Endothelial cell of umbilical vein (primary cell): ENCODE results near the gene OTULIN. TPM values are rescaled to one million over a fixed set of nuclear protein-coding genes. Genes with fewer than 3 reads are reported as not detected.

Source experiments
- BruUV-seq: library from RNA; stranded (reverse); fragments of 400-500 nt; replicated peaks from 2 replicates; lab custom pipeline; 2021; lab: Mats Ljungman, UMichigan
- CTCF ChIA-PET: fragments of 300-600, 350-600 bp; sonication (Branson Sonifier 250); formaldehyde crosslinking; loops from one replicate; lab custom pipeline; 2021; ENCODE audit warnings: antibody characterized with exemption, inconsistent platforms; lab: Charles Lee
- POLR2A ChIA-PET: fragments of 300-600, 350-600 bp; sonication (Branson Sonifier 250); formaldehyde crosslinking; loops from one replicate; lab custom pipeline; 2021; ENCODE audit warnings: antibody characterized with exemption, inconsistent platforms; lab: Charles Lee
- DNase-seq: peaks from one replicate; pipeline ENCODE4 v3.0.0-alpha.2; 2011; ENCODE audit warnings: low read depth, low spot score
- FAIRE-seq: peaks from 2 replicates; lab custom pipeline; 2011; peaks lifted over from hg19 to GRCh38; lab: Jason Lieb, UNC
- H2AFZ ChIP-seq: 2 replicates; pipeline ENCODE4 v1.6.0; 2012; ENCODE audit warnings: low read depth, low read length, control low read depth, inconsistent platforms
- H3K27ac ChIP-seq: 2 replicates; pipeline ENCODE4 v1.5.1; 2011; ENCODE audit warnings: low read depth, mild to moderate bottlenecking, control low read depth, low read length, moderate library complexity; ENCODE audit not compliant: insufficient read depth
- H3K27me3 ChIP-seq, 2 experiments: 2 replicates each; pipeline versions ENCODE4 v1.6.0 to v1.6.1; 2011; ENCODE audit warnings: low read length in 2 of 2, mixed read lengths in 1 of 2; ENCODE audit not compliant: control insufficient read depth in 2 of 2, insufficient read depth in 2 of 2
- H3K36me3 ChIP-seq, 2 experiments: 2 replicates in 1 of 2; 3 replicates in 1 of 2; pipeline ENCODE4 v1.5.1; 2011; ENCODE audit warnings: low read length in 2 of 2, mild to moderate bottlenecking in 1 of 2, moderate library complexity in 1 of 2; ENCODE audit not compliant: control insufficient read depth in 2 of 2, insufficient read depth in 2 of 2; ENCODE audit errors: extremely low read depth in 1 of 2
- H3K4me1 ChIP-seq: 3 replicates; pipeline ENCODE4 v1.5.1; 2011; ENCODE audit warnings: mild to moderate bottlenecking, low read length; ENCODE audit not compliant: control insufficient read depth, insufficient read depth; ENCODE audit errors: extremely low read depth
- H3K4me2 ChIP-seq: 2 replicates; pipeline ENCODE4 v1.6.1; 2011; ENCODE audit warnings: low read length, control low read depth, mixed read lengths; ENCODE audit not compliant: insufficient read depth
- H3K4me3 ChIP-seq, 3 experiments: fragments of 200-600 bp in 1 of 3; sonication (generic), shearing (Covaris generic) in 1 of 3; replicated peaks in 1 of 3; 2 replicates each; pipeline ENCODE4 v1.5.1; 2011 to 2016; ENCODE audit warnings: control low read depth in 3 of 3, low read length in 3 of 3, mild to moderate bottlenecking in 2 of 3, inconsistent platforms in 1 of 3, low read depth in 1 of 3, moderate library complexity in 1 of 3; ENCODE audit not compliant: insufficient read depth in 1 of 3
- H3K79me2 ChIP-seq: 2 replicates; pipeline ENCODE4 v1.6.0; 2012; ENCODE audit warnings: low read length, inconsistent platforms; ENCODE audit not compliant: control insufficient read depth, insufficient read depth
- H3K9ac ChIP-seq: replicated peaks from 2 replicates; pipeline ENCODE3; 2011; ENCODE audit warnings: low read length, control low read depth; ENCODE audit not compliant: insufficient read depth; ENCODE audit errors: extremely low read depth
- H3K9me1 ChIP-seq: replicated peaks from 3 replicates; pipeline ENCODE4 v1.6.0; 2011; ENCODE audit warnings: mild to moderate bottlenecking, low read length; ENCODE audit not compliant: control insufficient read depth, insufficient read depth; ENCODE audit errors: extremely low read depth
- H3K9me3 ChIP-seq: replicated peaks from 2 replicates; pipeline ENCODE4 v1.5.1; 2012; ENCODE audit warnings: low read length, inconsistent platforms; ENCODE audit not compliant: control insufficient read depth, insufficient read depth
- H4K20me1 ChIP-seq: replicated peaks from 2 replicates; pipeline ENCODE3; 2011; ENCODE audit warnings: mild to moderate bottlenecking, low read length; ENCODE audit not compliant: control insufficient read depth, insufficient read depth; ENCODE audit errors: extremely low read depth
- CTCF ChIP-seq, 2 donors: IDR thresholded peaks; 1 replicate in 1 of 2; 2 replicates in 1 of 2; pipeline ENCODE4 v1.5.1; 2011; ENCODE audit warnings: low read length in 2 of 2, mild to moderate bottlenecking in 2 of 2, moderate library complexity in 2 of 2, control low read depth in 1 of 2, inconsistent platforms in 1 of 2, low read depth in 1 of 2; ENCODE audit not compliant: insufficient read depth in 1 of 2; ENCODE audit errors: extremely low read depth in 1 of 2
- EZH2 ChIP-seq: IDR thresholded peaks from 2 replicates; pipeline ENCODE4 v1.6.1; 2012; ENCODE audit warnings: borderline replicate concordance, low read depth, mild to moderate bottlenecking, moderate library complexity, low read length, inconsistent platforms; ENCODE audit not compliant: severe bottlenecking
- FOS ChIP-seq: IDR thresholded peaks from 2 replicates; pipeline ENCODE4 v1.6.1; 2011; ENCODE audit warnings: mild to moderate bottlenecking, low read length, moderate library complexity, borderline replicate concordance; ENCODE audit not compliant: insufficient read depth
- GATA2 ChIP-seq: IDR thresholded peaks from 2 replicates; pipeline ENCODE4 v1.7.0; 2011; ENCODE audit warnings: low read depth, mild to moderate bottlenecking, moderate library complexity, mixed read lengths, low read length; ENCODE audit not compliant: insufficient read length, insufficient read depth
- JUN ChIP-seq: IDR thresholded peaks from 2 replicates; pipeline ENCODE4 v1.6.1; 2011; ENCODE audit warnings: borderline replicate concordance, low read depth; ENCODE audit not compliant: insufficient read length, insufficient read depth
- MAX ChIP-seq: IDR thresholded peaks from 2 replicates; pipeline ENCODE4 v1.6.1; 2011; ENCODE audit not compliant: insufficient read depth, insufficient read length
- MYC ChIP-seq: IDR thresholded peaks from one replicate; pipeline ENCODE4 v1.6.1; 2011; ENCODE audit warnings: mild to moderate bottlenecking, low read depth, low read length
- POLR2A ChIP-seq: IDR thresholded peaks from 2 replicates; pipeline ENCODE4 v1.6.1; 2012; ENCODE audit warnings: low read depth, mild to moderate bottlenecking, control low read depth, low read length
- POLR2AphosphoS5 ChIP-seq: IDR thresholded peaks from 2 replicates; pipeline ENCODE4 v1.6.1; 2012; ENCODE audit warnings: low read depth, mild to moderate bottlenecking, control low read depth, low read length, moderate library complexity; ENCODE audit not compliant: insufficient read depth
- dilution Hi-C: fragments of 300-500 bp; cut with MboI; formaldehyde crosslinking; loops from one replicate; pipeline ENCODE4 v1.15.0; 2019; ENCODE audit warnings: low sequenced_read_pairs; ENCODE audit not compliant: extremely low pct_ligation_motif_present
- intact Hi-C: fragments of 100-400 bp; cut with micrococcal nuclease; formaldehyde crosslinking; loops from one replicate; pipeline ENCODE4 v1.10.0; 2022
- polyA plus RNA-seq, 4 experiments: library from polyadenylated mRNA; depleted of rRNA in 3 of 4; stranded (reverse) in 3 of 4; unstranded in 1 of 4; fragments of >200 nt; gene quantifications; 2 replicates each; pipeline versions ENCODE4 v1.2.1 to v1.2.3, GENCODE V29; 2011 to 2012; ENCODE audit warnings: missing spikeins in 1 of 4
- total RNA-seq: library from RNA; stranded (reverse); gene quantifications from 2 replicates; pipeline ENCODE4 v1.2.3, GENCODE V29; 2021

Gene OTULIN
- total and polyA plus RNA-seq, 2 donors (not counting 3 experiments of a cell fraction or from before 2014, with no cell fraction given): 7.8 to 30.2 TPM

- Histone ChIP-seq H3K9me3 (no peaks in the 10 kb centered on the region), H3K9me1 (no peaks in the 10 kb centered on the region), H4K20me1 (no peaks in the 10 kb centered on the region), H3K9ac (no peak overlapping the region), H3K27ac (no peak overlapping the region), H3K4me1 (no peaks in the 10 kb centered on the region), H3K79me2 (no peaks in the 10 kb centered on the region), H2AFZ (no peak overlapping the region), H3K27me3 (no peaks in the 10 kb centered on the region), H3K36me3 (peaks cover 14 to 17% of the 10 kb centered on the region in 2 experiments), H3K4me2 (no peak overlapping the region), H3K4me3 (no peak overlapping the region)
- no TSS peak for BruUV-seq
- POLR2A ChIA-PET: no interaction called here
- CTCF ChIA-PET: interaction anchor here (1.0 to 3.1 kb wide), 2 partner anchors 11 to 307 kb away, joined by 4 to 22 read pairs; no protein-coding TSS in a partner anchor
- FAIRE-seq (no peak), DNase-seq (no peak)
- TF ChIP-seq GATA2: no peak
- TF ChIP-seq FOS: no peak
- no peak for TF ChIP-seq POLR2A
- no peak for TF ChIP-seq JUN
- TF ChIP-seq POLR2AphosphoS5: no peak
- no peak for TF ChIP-seq MYC
- dilution Hi-C loops: no loop called here
- intact Hi-C loops: no loop called here
Observed at GRCh38 chr5:14696057-14696456, 31.5 kb downstream of the OTULIN start.

GRCh38 chr5:14696851-14697250 lies 32.3 kb downstream of the OTULIN start:
- H3K9ac ChIP-seq: no peak overlapping the region
- H3K4me1 ChIP-seq: no peaks in the 10 kb centered on the region
- no peaks in the 10 kb centered on the region for H3K9me3 ChIP-seq
- peaks cover 13 to 19% of the 10 kb centered on the region in 2 experiments for H3K36me3 ChIP-seq
- TF ChIP-seq POLR2AphosphoS5 (no peak), MYC (no peak), MAX (no peak), EZH2 (no peak), GATA2 (no peak), JUN (no peak), POLR2A (no peak), FOS (no peak), CTCF (IDR thresholded peaks at IDR 0.05; ENCODE audit: extremely low read depth in 1 of 2, insufficient read depth in 1 of 2, low read depth in 1 of 2, low read length in 2 of 2) (no peak)
- BruUV-seq: no TSS peak
- H3K9me1 ChIP-seq: no peaks in the 10 kb centered on the region
- H3K79me2 ChIP-seq: no peaks in the 10 kb centered on the region
- CTCF ChIA-PET: no interaction called here
- no peaks in the 10 kb centered on the region for H4K20me1 ChIP-seq
- no peak overlapping the region for H3K4me3 ChIP-seq
- dilution Hi-C loops (no loop called here), intact Hi-C loops (no loop called here)
- POLR2A ChIA-PET: no interaction called here
- DNase-seq (no peak), FAIRE-seq (no peak)
- no peak overlapping the region for H3K4me2 ChIP-seq
- no peak overlapping the region for H2AFZ ChIP-seq
- H3K27me3 ChIP-seq: no peaks in the 10 kb centered on the region
- no peak overlapping the region for H3K27ac ChIP-seq
